ENCODE data around the gene RAPGEF5.

GRCh38 chr7:22109761-22110160, 247.2 kb downstream of the RAPGEF5 start:
- TF ChIP-seq REST (IDR thresholded peaks at IDR 0.05; ENCODE audit: low read depth, low read length) (no peak), CTCF (IDR thresholded peaks at IDR 0.05) (no peak; the same call in none of the 2 replicates), MAX (IDR thresholded peaks at IDR 0.05; ENCODE audit: low read depth) (no peak), TAF1 (IDR thresholded peaks at IDR 0.05; ENCODE audit: borderline replicate concordance, low read depth, low read length) (no peak), TEAD4 (IDR thresholded peaks at IDR 0.05; ENCODE audit: borderline replicate concordance, insufficient read depth) (no peak), RAD21 (IDR thresholded peaks at IDR 0.05; ENCODE audit: low read length) (no peak)
